OCI-LY7 (cell line): ENCODE measurements around the gene MTFP1. TPM values are rescaled to one million over a fixed set of nuclear protein-coding genes. Genes with fewer than 3 reads are reported as not detected.
"Not testable (repeated sequence)": the region's sequence is repeated elsewhere in the genome, so short reads cannot be mapped to it uniquely, and the experiment has no call there.

ENCODE experiments used
- BruUV-seq: library from RNA; stranded (reverse); fragments of 400-500 nt; replicated peaks from 2 replicates; lab custom pipeline; 2021; lab: Mats Ljungman, UMichigan
- CTCF ChIA-PET: fragments of 300-600 bp; sonication (Branson Sonifier 250); formaldehyde crosslinking; loops from one replicate; lab custom pipeline; 2022; ENCODE audit warnings: antibody characterized with exemption; ENCODE audit not compliant: unreplicated experiment; lab: Charles Lee
- POLR2A ChIA-PET: fragments of 300-600 bp; sonication (Branson Sonifier 250); formaldehyde crosslinking; loops from one replicate; lab custom pipeline; 2022; ENCODE audit warnings: antibody characterized with exemption; lab: Charles Lee
- DNase-seq: peaks from one replicate; pipeline ENCODE4 v3.0.0-alpha.2; 2015; ENCODE audit warnings: low spot score
- H2AFZ ChIP-seq: fragments of 200-600 bp; sonication (generic), shearing (Covaris generic); 2 replicates; pipeline ENCODE4 v1.6.1; 2014; ENCODE audit warnings: mild to moderate bottlenecking, antibody characterized with exemption, low read length, moderate library complexity
- H3K27ac ChIP-seq: fragments of 200-600 bp; sonication (generic); 2 replicates; pipeline ENCODE4 v1.5.1; 2014; ENCODE audit warnings: mixed run types, low read depth, mild to moderate bottlenecking, moderate library complexity, low read length, inconsistent platforms; ENCODE audit not compliant: poor library complexity, severe bottlenecking
- H3K36me3 ChIP-seq: fragments of 200-600 bp; sonication (generic); 2 replicates; pipeline ENCODE4 v1.6.1; 2014; ENCODE audit warnings: mild to moderate bottlenecking, antibody characterized with exemption, low read length, moderate library complexity, mixed read lengths; ENCODE audit not compliant: insufficient read depth
- H3K4me1 ChIP-seq: fragments of 200-600 bp; sonication (generic); 2 replicates; pipeline ENCODE4 v1.5.1; 2014; ENCODE audit warnings: mild to moderate bottlenecking, low read length; ENCODE audit not compliant: insufficient read depth, poor library complexity, severe bottlenecking
- H3K4me2 ChIP-seq: fragments of 200-600 bp; sonication (generic); 2 replicates; pipeline ENCODE4 v1.6.1; 2014; ENCODE audit warnings: mild to moderate bottlenecking, low read length
- H3K4me3 ChIP-seq: fragments of 200-600 bp; sonication (generic); 2 replicates; pipeline ENCODE4 v1.5.1; 2014; ENCODE audit warnings: mild to moderate bottlenecking, low read depth, low read length; ENCODE audit not compliant: poor library complexity, severe bottlenecking
- H3K79me2 ChIP-seq: fragments of 200-600 bp; sonication (generic); 2 replicates; pipeline ENCODE4 v1.6.1; 2016; ENCODE audit warnings: low read depth, mild to moderate bottlenecking, low read length, moderate library complexity, mixed read lengths; ENCODE audit not compliant: insufficient read depth
- H3K9me2 ChIP-seq: fragments of 200-600 bp; sonication (generic); 2 replicates; pipeline ENCODE4 v1.6.1; 2016; ENCODE audit warnings: mild to moderate bottlenecking, low read length, mixed read lengths; ENCODE audit not compliant: insufficient read depth
- H3K9me3 ChIP-seq: fragments of 200-600 bp; sonication (generic); 2 replicates; pipeline ENCODE4 v1.6.1; 2014; ENCODE audit warnings: mild to moderate bottlenecking, mixed run types, low read length, mixed read lengths
- H4K20me1 ChIP-seq: fragments of 200-600 bp; sonication (generic); 2 replicates; pipeline ENCODE4 v1.6.1; 2014; ENCODE audit warnings: mild to moderate bottlenecking, antibody characterized with exemption, low read length, moderate library complexity, mixed read lengths; ENCODE audit not compliant: insufficient read depth
- EZH2phosphoT487 ChIP-seq: fragments of 200-600 bp; sonication (generic); IDR thresholded peaks from 2 replicates; pipeline ENCODE4 v1.6.1; 2018; ENCODE audit warnings: low read depth, borderline replicate concordance, mild to moderate bottlenecking, mixed run types, antibody characterized with exemption, low read length, moderate library complexity, mixed read lengths
- intact Hi-C: fragments of 100-400 bp; cut with micrococcal nuclease; formaldehyde crosslinking; loops from one replicate; pipeline ENCODE4 v1.10.0; 2022; ENCODE audit not compliant: unreplicated experiment
- total RNA-seq, 2 experiments: library from RNA; depleted of rRNA in 1 of 2; stranded (reverse); fragments of >200 nt in 1 of 2; shearing (Covaris generic) in 1 of 2; gene quantifications; 2 replicates each; pipeline ENCODE4 v1.2.3, GENCODE V29; 2014 to 2022
- TF ChIP-seq, protein P1 (sequence below): fragments of 200-600 bp; sonication (generic); conservative IDR thresholded peaks from 2 replicates; pipeline ENCODE4 v1.5.1; 2014; ENCODE audit warnings: mild to moderate bottlenecking, antibody characterized with exemption, low read length, moderate library complexity, mixed read lengths

Gene MTFP1
- total RNA-seq, 2 experiments from 2014 or later, result 81.9 to 83.2 TPM

DNA sequence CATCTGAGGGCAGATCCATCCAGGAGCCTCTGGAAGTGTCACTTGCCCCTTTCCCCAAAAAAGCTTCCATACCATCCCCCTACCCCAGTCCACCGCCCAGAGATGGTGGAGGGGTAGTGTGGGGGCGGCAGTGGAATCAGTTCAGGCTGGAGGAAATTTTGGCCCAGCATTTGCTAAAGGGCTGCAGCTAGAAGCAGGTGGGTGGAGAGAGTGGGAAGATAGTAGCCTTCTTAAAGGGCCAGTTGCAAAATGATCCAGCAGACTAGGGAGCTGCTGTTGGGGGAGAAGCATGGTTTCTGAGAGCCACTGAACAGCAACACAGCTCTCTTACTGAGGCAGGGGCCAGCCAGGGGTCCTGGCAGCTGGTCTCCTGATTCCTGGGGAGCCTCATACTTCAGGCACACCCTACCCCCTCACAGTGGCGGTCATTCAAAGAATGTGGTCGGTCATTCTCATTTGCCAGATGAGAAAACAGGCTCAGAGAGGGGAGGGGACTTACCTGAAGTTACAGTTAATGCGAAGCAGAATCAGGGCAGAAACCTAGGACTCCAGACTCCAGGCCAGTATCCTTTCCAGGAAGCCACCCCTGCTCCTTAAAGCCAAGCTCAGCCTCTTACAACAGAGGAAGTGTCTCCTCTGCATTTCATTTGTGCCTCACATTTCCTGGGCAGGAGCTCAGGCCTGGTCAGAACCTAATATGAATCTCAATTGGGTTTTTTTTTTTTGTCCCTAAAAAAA lies 23.4 kb upstream of the MTFP1 start:
- no peak for DNase-seq
- ChIA-PET CTCF (interaction anchor here (0.6 kb wide), 1 partner anchor 395 kb away, joined by 3 read pairs; no protein-coding TSS in a partner anchor), POLR2A (interaction anchor here (0.6 to 0.7 kb wide), 3 partner anchors 16 to 335 kb away, joined by 3 read pairs; no protein-coding TSS in a partner anchor)
- H3K9me2 ChIP-seq, result no peaks in the 10 kb centered on the region
- no peak overlapping the region for H3K4me2 ChIP-seq
- no peaks in the 10 kb centered on the region for H4K20me1 ChIP-seq
- no peak overlapping the region for H3K4me3 ChIP-seq
- no peak overlapping the region for H2AFZ ChIP-seq
- H3K4me1 ChIP-seq, result no peaks in the 10 kb centered on the region
- no peaks in the 10 kb centered on the region for H3K9me3 ChIP-seq
- H3K36me3 ChIP-seq, result no peaks in the 10 kb centered on the region
- no peaks in the 10 kb centered on the region for H3K79me2 ChIP-seq
- H3K27ac ChIP-seq, result no peak overlapping the region
- BruUV-seq, result no TSS peak
- intact Hi-C loops, result no loop called here
- TF ChIP-seq, protein P1, sequence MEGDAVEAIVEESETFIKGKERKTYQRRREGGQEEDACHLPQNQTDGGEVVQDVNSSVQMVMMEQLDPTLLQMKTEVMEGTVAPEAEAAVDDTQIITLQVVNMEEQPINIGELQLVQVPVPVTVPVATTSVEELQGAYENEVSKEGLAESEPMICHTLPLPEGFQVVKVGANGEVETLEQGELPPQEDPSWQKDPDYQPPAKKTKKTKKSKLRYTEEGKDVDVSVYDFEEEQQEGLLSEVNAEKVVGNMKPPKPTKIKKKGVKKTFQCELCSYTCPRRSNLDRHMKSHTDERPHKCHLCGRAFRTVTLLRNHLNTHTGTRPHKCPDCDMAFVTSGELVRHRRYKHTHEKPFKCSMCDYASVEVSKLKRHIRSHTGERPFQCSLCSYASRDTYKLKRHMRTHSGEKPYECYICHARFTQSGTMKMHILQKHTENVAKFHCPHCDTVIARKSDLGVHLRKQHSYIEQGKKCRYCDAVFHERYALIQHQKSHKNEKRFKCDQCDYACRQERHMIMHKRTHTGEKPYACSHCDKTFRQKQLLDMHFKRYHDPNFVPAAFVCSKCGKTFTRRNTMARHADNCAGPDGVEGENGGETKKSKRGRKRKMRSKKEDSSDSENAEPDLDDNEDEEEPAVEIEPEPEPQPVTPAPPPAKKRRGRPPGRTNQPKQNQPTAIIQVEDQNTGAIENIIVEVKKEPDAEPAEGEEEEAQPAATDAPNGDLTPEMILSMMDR, result no peak
- no peak for TF ChIP-seq EZH2phosphoT487

DNA sequence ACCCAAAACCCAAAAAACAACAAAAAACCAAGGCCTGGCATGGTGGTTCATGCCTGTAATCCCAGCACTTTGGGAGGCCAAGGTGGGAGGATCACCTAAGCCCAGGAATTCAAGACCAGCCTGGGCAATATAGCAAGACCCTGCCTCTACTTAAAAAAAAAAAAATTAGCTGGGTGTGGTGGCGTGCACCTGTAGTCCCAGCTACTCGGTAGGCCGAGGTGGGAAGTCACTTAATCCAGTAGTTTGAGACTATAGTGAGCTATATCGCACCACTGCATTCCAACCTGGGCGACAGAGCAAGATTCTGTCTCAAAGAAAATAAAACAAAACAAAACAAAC lies 22.8 kb upstream of the MTFP1 start:
- H3K4me2 ChIP-seq, H4K20me1 ChIP-seq, intact Hi-C loops, H3K4me3 ChIP-seq, BruUV-seq, DNase-seq, H3K36me3 ChIP-seq, CTCF ChIA-PET, H3K4me1 ChIP-seq, H3K79me2 ChIP-seq, H3K9me2 ChIP-seq, H3K9me3 ChIP-seq, H2AFZ ChIP-seq, H3K27ac ChIP-seq: not testable (repeated sequence)
- POLR2A ChIA-PET, result interaction anchor here (0.7 kb wide), 2 partner anchors 96 to 335 kb away, joined by 3 read pairs; no protein-coding TSS in a partner anchor

DNA sequence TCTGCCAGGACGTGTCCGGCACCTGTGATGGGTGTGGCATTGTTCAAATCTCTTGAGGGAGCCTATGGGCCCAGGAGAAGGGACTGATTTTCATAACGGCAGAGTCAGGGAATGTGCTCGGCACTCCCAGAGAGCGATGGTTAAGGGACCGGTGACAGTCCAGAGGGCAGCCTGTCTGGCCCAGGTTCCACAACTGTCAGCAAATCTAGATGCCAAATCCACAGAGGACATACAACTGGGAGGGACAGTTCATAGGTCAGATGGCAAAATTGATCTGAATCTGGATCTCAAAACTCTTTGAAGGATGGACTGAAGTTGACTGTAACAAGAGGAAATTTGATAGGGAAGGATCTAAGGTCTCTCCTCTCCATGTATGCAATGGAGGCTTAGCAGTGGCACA lies 21.3 kb upstream of the MTFP1 start:
- CTCF ChIA-PET, result no interaction called here
- POLR2A ChIA-PET, result no interaction called here
- BruUV-seq, result no TSS peak

More for the DNA sequence above, 21.3 kb upstream of the MTFP1 start:
- intact Hi-C loops, result no loop called here
- DNase-seq, result no peak
- Histone ChIP-seq H3K9me2 (no peaks in the 10 kb centered on the region), H3K4me1 (no peaks in the 10 kb centered on the region), H3K9me3 (no peaks in the 10 kb centered on the region), H4K20me1 (no peaks in the 10 kb centered on the region), H3K36me3 (no peaks in the 10 kb centered on the region), H3K4me2 (no peak overlapping the region), H3K27ac (no peak overlapping the region), H3K79me2 (no peaks in the 10 kb centered on the region), H3K4me3 (no peak overlapping the region), H2AFZ (no peak overlapping the region)
- TF ChIP-seq, protein P1, result no peak
- no peak for TF ChIP-seq EZH2phosphoT487
